OCI-LY3 (cell line): Measurements from ENCODE around the gene MBD4.

Experiments used
- EZH2phosphoT487 ChIP-seq: fragments of 200-600 bp; shearing (Covaris generic); IDR thresholded peaks from 2 replicates; pipeline ENCODE4 v1.6.1; 2018; ENCODE audit warnings: antibody characterized with exemption, mixed run types, low read depth
- TF ChIP-seq, protein P1 (sequence below): fragments of 200-600, 300-600 bp; sonication (generic); IDR thresholded peaks from 2 replicates; pipeline ENCODE4 v1.5.1; 2014; ENCODE audit warnings: antibody characterized with exemption, low read length, low read depth

DNA sequence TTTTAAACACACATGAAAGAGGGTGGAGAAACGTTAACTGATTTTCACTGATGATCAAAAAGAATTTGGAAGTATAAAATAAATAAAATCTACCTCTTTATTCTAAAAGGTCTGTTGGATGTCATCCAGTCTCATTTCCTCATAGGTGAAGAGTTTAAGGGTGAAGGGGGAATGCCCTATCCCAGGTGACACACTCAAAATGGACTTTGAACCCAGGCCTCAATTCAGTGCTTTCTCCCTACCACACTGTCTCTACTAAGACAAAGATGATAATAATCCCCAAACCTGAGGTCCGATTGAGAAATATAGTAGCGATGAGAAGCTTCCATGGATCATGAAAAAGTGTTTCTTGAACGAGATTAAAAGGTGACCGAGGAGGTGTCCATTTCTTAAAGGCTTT lies 6.2 kb downstream of the MBD4 start:
- TF ChIP-seq, protein P1, sequence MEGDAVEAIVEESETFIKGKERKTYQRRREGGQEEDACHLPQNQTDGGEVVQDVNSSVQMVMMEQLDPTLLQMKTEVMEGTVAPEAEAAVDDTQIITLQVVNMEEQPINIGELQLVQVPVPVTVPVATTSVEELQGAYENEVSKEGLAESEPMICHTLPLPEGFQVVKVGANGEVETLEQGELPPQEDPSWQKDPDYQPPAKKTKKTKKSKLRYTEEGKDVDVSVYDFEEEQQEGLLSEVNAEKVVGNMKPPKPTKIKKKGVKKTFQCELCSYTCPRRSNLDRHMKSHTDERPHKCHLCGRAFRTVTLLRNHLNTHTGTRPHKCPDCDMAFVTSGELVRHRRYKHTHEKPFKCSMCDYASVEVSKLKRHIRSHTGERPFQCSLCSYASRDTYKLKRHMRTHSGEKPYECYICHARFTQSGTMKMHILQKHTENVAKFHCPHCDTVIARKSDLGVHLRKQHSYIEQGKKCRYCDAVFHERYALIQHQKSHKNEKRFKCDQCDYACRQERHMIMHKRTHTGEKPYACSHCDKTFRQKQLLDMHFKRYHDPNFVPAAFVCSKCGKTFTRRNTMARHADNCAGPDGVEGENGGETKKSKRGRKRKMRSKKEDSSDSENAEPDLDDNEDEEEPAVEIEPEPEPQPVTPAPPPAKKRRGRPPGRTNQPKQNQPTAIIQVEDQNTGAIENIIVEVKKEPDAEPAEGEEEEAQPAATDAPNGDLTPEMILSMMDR = no peak
- TF ChIP-seq EZH2phosphoT487 = no peak
